GM12878 (cell line): ENCODE measurements around the gene APOBEC3H.

Experiments used
- BHLHE40 ChIP-seq, 2 experiments: fragments of 450-650 bp in 1 of 2; IDR thresholded peaks; 2 replicates each; pipeline ENCODE4 v1.6.1; 2011 to 2017; ENCODE audit warnings: low read depth in 2 of 2, borderline replicate concordance in 1 of 2, improper control_type of control experiment in 1 of 2, low read length in 1 of 2, mild to moderate bottlenecking in 1 of 2
- CHD1 ChIP-seq: IDR thresholded peaks from 2 replicates; pipeline ENCODE4 v1.6.1; 2012; ENCODE audit warnings: low read depth, low read length, improper control_type of control experiment
- CTCF ChIP-seq, 3 experiments: IDR thresholded peaks in 2 of 3; conservative IDR thresholded peaks in 1 of 3; 2 replicates each; pipeline ENCODE4 v1.5.1; 2011; ENCODE audit warnings: low read depth in 3 of 3, low read length in 3 of 3, mild to moderate bottlenecking in 3 of 3, control low read depth in 2 of 3, moderate library complexity in 2 of 3, inconsistent platforms in 1 of 3, mixed read lengths in 1 of 3; ENCODE audit not compliant: control insufficient read depth in 2 of 3, insufficient read depth in 1 of 3; ENCODE audit errors: extremely low read depth in 1 of 3
- SUZ12 ChIP-seq: fragments of 200-600 bp; sonication (generic); IDR thresholded peaks from one replicate; pipeline ENCODE4 v1.6.1; 2018; ENCODE audit warnings: antibody characterized with exemption, mild to moderate bottlenecking; ENCODE audit not compliant: unreplicated experiment
- TF ChIP-seq, protein P1 (sequence below): fragments of 450-650 bp; IDR thresholded peaks from 2 replicates; pipeline ENCODE4 v1.6.1; 2017; ENCODE audit warnings: borderline replicate concordance

GRCh38 chr22:39130892-39131855, 34.1 kb downstream of the APOBEC3H start:
- no peak for TF ChIP-seq SUZ12
- no peak for TF ChIP-seq BHLHE40 (IDR thresholded peaks at IDR 0.05; ENCODE audit: borderline replicate concordance in 1 of 2, low read depth in 2 of 2, low read length in 1 of 2)
- TF ChIP-seq CHD1: no peak
- TF ChIP-seq CTCF (IDR thresholded peaks at IDR 0.05 in 2 of 3, conservative IDR thresholded peaks at IDR 0.05 in 1 of 3; ENCODE audit: control insufficient read depth in 2 of 3, extremely low read depth in 1 of 3, insufficient read depth in 1 of 3, low read depth in 3 of 3, low read length in 3 of 3): no peak
- TF ChIP-seq, protein P1, sequence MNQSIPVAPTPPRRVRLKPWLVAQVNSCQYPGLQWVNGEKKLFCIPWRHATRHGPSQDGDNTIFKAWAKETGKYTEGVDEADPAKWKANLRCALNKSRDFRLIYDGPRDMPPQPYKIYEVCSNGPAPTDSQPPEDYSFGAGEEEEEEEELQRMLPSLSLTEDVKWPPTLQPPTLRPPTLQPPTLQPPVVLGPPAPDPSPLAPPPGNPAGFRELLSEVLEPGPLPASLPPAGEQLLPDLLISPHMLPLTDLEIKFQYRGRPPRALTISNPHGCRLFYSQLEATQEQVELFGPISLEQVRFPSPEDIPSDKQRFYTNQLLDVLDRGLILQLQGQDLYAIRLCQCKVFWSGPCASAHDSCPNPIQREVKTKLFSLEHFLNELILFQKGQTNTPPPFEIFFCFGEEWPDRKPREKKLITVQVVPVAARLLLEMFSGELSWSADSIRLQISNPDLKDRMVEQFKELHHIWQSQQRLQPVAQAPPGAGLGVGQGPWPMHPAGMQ: no peak
